GM13977 (cell line): ENCODE results near the gene ADRM1.

Source experiments
- DNase-seq: peaks from one replicate; pipeline ENCODE4 v3.0.0; 2012; ENCODE audit warnings: low spot score
- CTCF ChIP-seq: IDR thresholded peaks from 2 replicates; pipeline ENCODE4 v1.5.1; 2012; ENCODE audit warnings: mild to moderate bottlenecking, control low read depth; ENCODE audit not compliant: insufficient read depth; ENCODE audit errors: extremely low read depth, missing control alignments
- in situ Hi-C: fragments of 300-500 bp; cut with MboI; formaldehyde crosslinking; loops from one replicate; pipeline ENCODE4 v1.12.0; 2022; ENCODE audit warnings: low sequenced_read_pairs, low pct_unique_long_range_greater_than_20kb, mixed read lengths, inconsistent platforms; ENCODE audit not compliant: unreplicated experiment

ADRM1 gene

DNA sequence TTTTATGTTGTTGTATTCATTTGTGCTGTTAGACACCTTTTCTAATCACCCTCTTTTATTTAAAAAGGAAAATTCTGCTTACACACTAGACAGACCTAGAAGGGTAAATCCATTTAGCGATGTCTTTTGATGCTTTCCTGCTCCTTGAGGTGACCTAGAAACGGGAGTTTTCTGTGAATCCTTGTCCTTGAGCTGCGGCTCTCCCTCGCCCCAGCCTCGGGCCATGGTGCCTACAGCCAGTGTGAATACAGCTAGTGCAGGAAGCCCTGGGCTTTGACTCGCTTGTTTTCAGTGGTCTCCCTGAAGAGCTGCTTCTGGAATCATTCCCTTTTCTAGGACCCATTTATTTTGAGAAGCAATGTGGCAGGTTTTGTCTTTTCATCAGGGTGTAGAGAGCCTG is 17.6 kb upstream of the ADRM1 start:
- no peak for DNase-seq
- in situ Hi-C loops: no loop called here
- no peak for TF ChIP-seq CTCF

DNA sequence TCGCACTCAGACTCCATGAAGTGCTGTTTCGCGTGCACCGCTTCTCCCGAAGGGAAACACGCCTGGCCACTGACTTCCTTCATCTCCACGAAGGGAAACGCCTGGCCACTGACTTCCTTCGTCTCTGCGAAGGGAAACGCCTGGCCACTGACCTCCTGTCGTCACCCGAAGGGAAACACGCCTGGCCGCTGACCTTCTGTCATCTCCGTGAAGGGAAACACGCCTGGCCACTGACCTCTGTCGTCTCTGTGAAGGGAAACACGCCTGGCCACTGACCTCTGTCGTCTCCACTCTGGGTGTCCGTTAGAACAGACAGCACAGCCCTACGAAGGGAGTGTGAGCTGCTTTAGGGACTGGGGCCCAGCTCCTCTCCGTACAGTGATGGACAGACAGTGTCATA is 17.1 kb upstream of the ADRM1 start:
- DNase-seq: no peak
- in situ Hi-C loops: no loop called here
- no peak for TF ChIP-seq CTCF

GRCh38 chr20:62286493-62287064 is 16.2 kb upstream of the ADRM1 start:
- no peak for TF ChIP-seq CTCF
- in situ Hi-C loops: no loop called here
- DNase-seq: no peak

GRCh38 chr20:62287129-62287528 is 15.7 kb upstream of the ADRM1 start:
- no peak for DNase-seq
- in situ Hi-C loops: no loop called here
- TF ChIP-seq CTCF: no peak

DNA sequence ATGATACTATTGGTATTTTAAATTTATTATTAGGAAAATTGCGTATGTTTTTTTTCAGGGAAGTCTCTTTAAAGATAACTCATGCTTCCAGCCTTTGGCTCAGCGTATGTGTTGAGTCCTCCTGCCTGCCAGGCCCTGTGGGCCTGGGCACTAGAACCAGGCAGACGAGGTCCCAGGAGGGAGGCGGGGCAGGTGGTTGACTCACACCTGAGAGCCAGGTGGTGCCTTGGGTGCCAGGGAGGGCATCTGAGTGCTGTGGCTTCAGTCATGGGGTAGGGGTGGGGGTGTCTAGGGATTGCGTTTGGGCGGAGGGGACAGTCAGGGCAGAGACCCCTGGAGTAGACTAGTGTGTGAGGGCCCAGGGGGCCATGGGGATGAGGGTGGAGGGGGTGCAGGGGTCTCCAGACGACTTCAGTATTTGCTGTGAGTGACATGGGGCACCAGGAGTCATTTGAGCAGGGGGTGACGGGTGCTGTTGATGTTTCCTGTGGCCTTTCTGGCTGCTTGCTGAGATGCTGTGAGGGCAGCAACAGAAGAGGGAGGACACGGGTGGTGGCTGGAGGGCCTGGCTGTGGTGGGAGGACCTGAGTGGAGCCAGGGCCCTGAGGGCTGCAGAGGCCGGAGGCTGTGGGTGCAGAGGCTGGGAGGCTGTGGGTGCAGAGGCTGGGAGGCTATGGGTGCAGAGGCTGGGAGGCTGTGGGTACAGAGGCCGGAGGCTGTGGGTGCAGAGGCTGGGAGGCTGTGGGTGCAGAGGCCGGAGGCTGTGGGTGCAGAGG is 14.8 kb upstream of the ADRM1 start:
- no peak for DNase-seq
- TF ChIP-seq CTCF: no peak
- in situ Hi-C loops: no loop called here

GRCh38 chr20:62288535-62289105 is 14.2 kb upstream of the ADRM1 start:
- in situ Hi-C loops: no loop called here
- no peak for DNase-seq
- no peak for TF ChIP-seq CTCF
